ENCODE measurements around the gene LATS2.

- TF ChIP-seq CTCF (IDR thresholded peaks at IDR 0.05 in 8 of 11, conservative IDR thresholded peaks at IDR 0.05 in 3 of 11) (no peak), POLR2AphosphoS5 (IDR thresholded peaks at IDR 0.05) (no peak), POLR2A (IDR thresholded peaks at IDR 0.05) (no peak)
Measured at GRCh38 chr13:21101865-21102576, 40.6 kb upstream of the LATS2 start.
